ENCODE data around the gene ACAA1. TPM values are rescaled to one million over a fixed set of nuclear protein-coding genes. Genes with fewer than 3 reads are reported as not detected.

The ACAA1 gene
- total and polyA plus RNA-seq, 2 of the 13 experiments (the other 11 are each of a cell fraction or from before 2014, with no cell fraction given): 60.8 to 188 TPM

DNA sequence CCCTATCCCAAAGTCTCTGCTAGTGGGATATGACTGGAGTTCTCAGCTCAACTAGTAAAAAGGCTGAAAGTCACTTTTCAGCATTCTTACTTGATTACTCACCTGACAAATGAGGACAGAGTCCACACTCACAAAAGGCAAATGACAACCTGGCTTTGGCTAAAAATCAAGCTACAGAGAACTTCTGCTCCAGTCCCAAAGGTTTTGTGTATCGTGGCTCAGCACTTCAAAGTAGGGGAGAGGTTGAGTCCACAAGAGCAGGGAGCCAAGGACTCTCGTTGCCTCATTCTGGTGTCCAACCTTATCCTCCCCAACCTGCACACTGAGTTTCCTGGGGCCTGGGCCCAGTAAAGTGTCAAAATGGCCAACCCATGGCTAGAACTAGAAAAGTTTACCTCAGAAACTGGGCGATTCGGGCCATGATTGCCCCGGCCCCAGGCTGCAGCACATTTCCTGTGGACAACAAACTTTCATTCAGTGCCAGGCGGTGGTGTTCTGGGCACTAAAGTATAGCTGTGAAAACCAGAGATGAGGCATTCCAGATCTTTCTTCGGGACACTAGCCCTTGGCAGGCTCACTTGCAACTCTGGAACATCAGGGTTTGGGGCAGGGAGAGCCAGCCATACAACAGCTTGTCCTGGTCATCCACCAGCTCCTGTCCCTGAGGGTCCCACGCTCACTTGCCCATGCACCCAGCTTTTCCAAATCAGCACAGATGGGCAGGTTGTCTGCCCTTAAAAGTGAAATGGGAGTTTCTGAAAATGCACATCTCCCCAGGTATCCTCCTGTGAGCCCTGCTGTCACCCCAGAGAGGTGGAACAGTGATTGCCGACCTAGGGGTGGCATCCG, 3.1 kb downstream of the ACAA1 start (continued):
- TF ChIP-seq, protein P1, sequence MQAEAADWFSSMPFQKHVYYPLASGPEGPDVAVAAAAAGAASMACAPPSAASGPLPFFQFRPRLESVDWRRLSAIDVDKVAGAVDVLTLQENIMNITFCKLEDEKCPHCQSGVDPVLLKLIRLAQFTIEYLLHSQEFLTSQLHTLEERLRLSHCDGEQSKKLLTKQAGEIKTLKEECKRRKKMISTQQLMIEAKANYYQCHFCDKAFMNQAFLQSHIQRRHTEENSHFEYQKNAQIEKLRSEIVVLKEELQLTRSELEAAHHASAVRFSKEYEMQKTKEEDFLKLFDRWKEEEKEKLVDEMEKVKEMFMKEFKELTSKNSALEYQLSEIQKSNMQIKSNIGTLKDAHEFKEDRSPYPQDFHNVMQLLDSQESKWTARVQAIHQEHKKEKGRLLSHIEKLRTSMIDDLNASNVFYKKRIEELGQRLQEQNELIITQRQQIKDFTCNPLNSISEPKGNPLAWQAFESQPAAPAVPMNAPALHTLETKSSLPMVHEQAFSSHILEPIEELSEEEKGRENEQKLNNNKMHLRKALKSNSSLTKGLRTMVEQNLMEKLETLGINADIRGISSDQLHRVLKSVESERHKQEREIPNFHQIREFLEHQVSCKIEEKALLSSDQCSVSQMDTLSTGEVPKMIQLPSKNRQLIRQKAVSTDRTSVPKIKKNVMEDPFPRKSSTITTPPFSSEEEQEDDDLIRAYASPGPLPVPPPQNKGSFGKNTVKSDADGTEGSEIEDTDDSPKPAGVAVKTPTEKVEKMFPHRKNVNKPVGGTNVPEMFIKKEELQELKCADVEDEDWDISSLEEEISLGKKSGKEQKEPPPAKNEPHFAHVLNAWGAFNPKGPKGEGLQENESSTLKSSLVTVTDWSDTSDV (CRISPR knock-in tag; IDR thresholded peaks at IDR 0.05): no peak
- TF ChIP-seq SNRNP70 (IDR thresholded peaks at IDR 0.05; ENCODE audit: low read depth, low read length) (no peak), ZNF326 (CRISPR knock-in tag; IDR thresholded peaks at IDR 0.05; ENCODE audit: borderline replicate concordance) (no peak), MYNN (CRISPR knock-in tag; IDR thresholded peaks at IDR 0.05; ENCODE audit: low read depth) (no peak), ZSCAN29 (CRISPR knock-in tag; conservative IDR thresholded peaks at IDR 0.05) (peak; percentile 76; the same call in 1 of the 2 replicates), KLF12 (CRISPR knock-in tag; IDR thresholded peaks at IDR 0.05; ENCODE audit: borderline replicate concordance) (no peak), TAF15 (IDR thresholded peaks at IDR 0.05; ENCODE audit: low read depth, low read length, poor library complexity, severe bottlenecking) (no peak), XBP1 (CRISPR knock-in tag; IDR thresholded peaks at IDR 0.05) (no peak), NFIB (CRISPR knock-in tag; IDR thresholded peaks at IDR 0.05; ENCODE audit: borderline replicate concordance) (no peak), KLF6 (CRISPR knock-in tag; IDR thresholded peaks at IDR 0.05) (0 out of 2 replicates have a peak, but pooled peaks have one; percentile 35), CBX1 (IDR thresholded peaks at IDR 0.05; ENCODE audit: low read depth) (no peak), BORCS8-MEF2B (CRISPR knock-in tag; IDR thresholded peaks at IDR 0.05) (peak; percentile 58; the same call in 1 of the 2 replicates), ZNF747 (CRISPR knock-in tag; IDR thresholded peaks at IDR 0.05; ENCODE audit: borderline replicate concordance) (peak; percentile 42; the same call in 1 of the 2 replicates), ZFP62 (CRISPR knock-in tag; IDR thresholded peaks at IDR 0.05) (no peak), CBFB (CRISPR knock-in tag; IDR thresholded peaks at IDR 0.05) (no peak), HOXA3 (CRISPR knock-in tag; IDR thresholded peaks at IDR 0.05) (peak; percentile 82; the same call in 1 of the 2 replicates), HOXA9 (CRISPR knock-in tag; IDR thresholded peaks at IDR 0.05; ENCODE audit: borderline replicate concordance) (no peak), SCMH1 (CRISPR knock-in tag; IDR thresholded peaks at IDR 0.05; ENCODE audit: borderline replicate concordance) (no peak)
- TF ChIP-seq, protein P2, sequence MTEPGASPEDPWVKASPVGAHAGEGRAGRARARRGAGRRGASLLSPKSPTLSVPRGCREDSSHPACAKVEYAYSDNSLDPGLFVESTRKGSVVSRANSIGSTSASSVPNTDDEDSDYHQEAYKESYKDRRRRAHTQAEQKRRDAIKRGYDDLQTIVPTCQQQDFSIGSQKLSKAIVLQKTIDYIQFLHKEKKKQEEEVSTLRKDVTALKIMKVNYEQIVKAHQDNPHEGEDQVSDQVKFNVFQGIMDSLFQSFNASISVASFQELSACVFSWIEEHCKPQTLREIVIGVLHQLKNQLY (CRISPR knock-in tag; IDR thresholded peaks at IDR 0.05): peak; percentile 58; the same call in 1 of the 2 replicates
- TF ChIP-seq, protein P3, sequence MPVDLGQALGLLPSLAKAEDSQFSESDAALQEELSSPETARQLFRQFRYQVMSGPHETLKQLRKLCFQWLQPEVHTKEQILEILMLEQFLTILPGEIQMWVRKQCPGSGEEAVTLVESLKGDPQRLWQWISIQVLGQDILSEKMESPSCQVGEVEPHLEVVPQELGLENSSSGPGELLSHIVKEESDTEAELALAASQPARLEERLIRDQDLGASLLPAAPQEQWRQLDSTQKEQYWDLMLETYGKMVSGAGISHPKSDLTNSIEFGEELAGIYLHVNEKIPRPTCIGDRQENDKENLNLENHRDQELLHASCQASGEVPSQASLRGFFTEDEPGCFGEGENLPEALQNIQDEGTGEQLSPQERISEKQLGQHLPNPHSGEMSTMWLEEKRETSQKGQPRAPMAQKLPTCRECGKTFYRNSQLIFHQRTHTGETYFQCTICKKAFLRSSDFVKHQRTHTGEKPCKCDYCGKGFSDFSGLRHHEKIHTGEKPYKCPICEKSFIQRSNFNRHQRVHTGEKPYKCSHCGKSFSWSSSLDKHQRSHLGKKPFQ (CRISPR knock-in tag; IDR thresholded peaks at IDR 0.05; ENCODE audit: insufficient replicate concordance): no peak
- TF ChIP-seq, protein P4, sequence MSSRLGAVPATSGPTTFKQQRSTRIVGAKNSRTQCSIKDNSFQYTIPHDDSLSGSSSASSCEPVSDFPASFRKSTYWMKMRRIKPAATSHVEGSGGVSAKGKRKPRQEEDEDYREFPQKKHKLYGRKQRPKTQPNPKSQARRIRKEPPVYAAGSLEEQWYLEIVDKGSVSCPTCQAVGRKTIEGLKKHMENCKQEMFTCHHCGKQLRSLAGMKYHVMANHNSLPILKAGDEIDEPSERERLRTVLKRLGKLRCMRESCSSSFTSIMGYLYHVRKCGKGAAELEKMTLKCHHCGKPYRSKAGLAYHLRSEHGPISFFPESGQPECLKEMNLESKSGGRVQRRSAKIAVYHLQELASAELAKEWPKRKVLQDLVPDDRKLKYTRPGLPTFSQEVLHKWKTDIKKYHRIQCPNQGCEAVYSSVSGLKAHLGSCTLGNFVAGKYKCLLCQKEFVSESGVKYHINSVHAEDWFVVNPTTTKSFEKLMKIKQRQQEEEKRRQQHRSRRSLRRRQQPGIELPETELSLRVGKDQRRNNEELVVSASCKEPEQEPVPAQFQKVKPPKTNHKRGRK (CRISPR knock-in tag; IDR thresholded peaks at IDR 0.05): no peak
- TF ChIP-seq, protein P5, sequence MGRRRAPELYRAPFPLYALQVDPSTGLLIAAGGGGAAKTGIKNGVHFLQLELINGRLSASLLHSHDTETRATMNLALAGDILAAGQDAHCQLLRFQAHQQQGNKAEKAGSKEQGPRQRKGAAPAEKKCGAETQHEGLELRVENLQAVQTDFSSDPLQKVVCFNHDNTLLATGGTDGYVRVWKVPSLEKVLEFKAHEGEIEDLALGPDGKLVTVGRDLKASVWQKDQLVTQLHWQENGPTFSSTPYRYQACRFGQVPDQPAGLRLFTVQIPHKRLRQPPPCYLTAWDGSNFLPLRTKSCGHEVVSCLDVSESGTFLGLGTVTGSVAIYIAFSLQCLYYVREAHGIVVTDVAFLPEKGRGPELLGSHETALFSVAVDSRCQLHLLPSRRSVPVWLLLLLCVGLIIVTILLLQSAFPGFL (CRISPR knock-in tag; IDR thresholded peaks at IDR 0.05): no peak
